A673 (cell line): Measurements from ENCODE around the gene ATG10. TPM values are rescaled to one million over a fixed set of nuclear protein-coding genes. Genes with fewer than 3 reads are reported as not detected.

Experiments used
- BruUV-seq: library from RNA; stranded (reverse); fragments of 400-500 nt; replicated peaks from 2 replicates; lab custom pipeline; 2021; lab: Mats Ljungman, UMichigan
- CTCF ChIA-PET: fragments of 300-600 bp; sonication (Branson Sonifier 250); formaldehyde crosslinking; loops from one replicate; lab custom pipeline; 2022; ENCODE audit warnings: antibody characterized with exemption; lab: Charles Lee
- POLR2A ChIA-PET: fragments of 300-600 bp; sonication (Branson Sonifier 250); formaldehyde crosslinking; loops from one replicate; lab custom pipeline; 2022; ENCODE audit warnings: antibody characterized with exemption; ENCODE audit not compliant: low non-redundant PET; lab: Charles Lee
- DNase-seq: peaks from one replicate; pipeline ENCODE4 v3.0.0-alpha.2; 2015; ENCODE audit warnings: low spot score
- H3K27ac ChIP-seq: fragments of 200-600 bp; sonication (generic); 2 replicates; pipeline ENCODE4 v1.5.1; 2016; ENCODE audit warnings: mixed run types, low read depth, mild to moderate bottlenecking, mixed read lengths, antibody characterized with exemption, low read length; ENCODE audit not compliant: poor library complexity, severe bottlenecking
- H3K27me3 ChIP-seq: fragments of 200-600 bp; sonication (generic); replicated peaks from 2 replicates; pipeline ENCODE4 v1.6.1; 2017; ENCODE audit warnings: mixed run types, low read depth, mild to moderate bottlenecking, mixed read lengths, antibody characterized with exemption, low read length; ENCODE audit not compliant: insufficient read depth, poor library complexity
- H3K36me3 ChIP-seq: fragments of 200-600 bp; sonication (generic); 2 replicates; pipeline ENCODE4 v1.6.1; 2016; ENCODE audit warnings: mixed run types, mild to moderate bottlenecking, mixed read lengths, antibody characterized with exemption, low read length; ENCODE audit not compliant: insufficient read depth, poor library complexity, severe bottlenecking
- H3K4me1 ChIP-seq: fragments of 200-600 bp; sonication (generic); 2 replicates; pipeline ENCODE4 v1.6.1; 2017; ENCODE audit warnings: mixed run types, mild to moderate bottlenecking, mixed read lengths, antibody characterized with exemption, low read length; ENCODE audit not compliant: insufficient read depth, poor library complexity, severe bottlenecking
- H3K4me3 ChIP-seq: fragments of 200-600 bp; sonication (generic); 2 replicates; pipeline ENCODE4 v1.5.1; 2016; ENCODE audit warnings: low read depth, mixed run types, mild to moderate bottlenecking, mixed read lengths, low read length; ENCODE audit not compliant: poor library complexity, severe bottlenecking
- H3K9me3 ChIP-seq: fragments of 200-600 bp; sonication (generic); 2 replicates; pipeline ENCODE4 v1.6.1; 2016; ENCODE audit warnings: mixed run types, low read depth, mild to moderate bottlenecking, mixed read lengths, antibody characterized with exemption, low read length; ENCODE audit not compliant: poor library complexity, severe bottlenecking
- CTCF ChIP-seq: fragments of 300-800, 200-600 bp; sonication (generic); conservative IDR thresholded peaks from 2 replicates; pipeline ENCODE4 v1.5.1; 2017; ENCODE audit warnings: low read depth, mild to moderate bottlenecking, antibody characterized with exemption, low read length, moderate library complexity, mixed read lengths
- EZH2 ChIP-seq: fragments of 200-600 bp; sonication (generic); IDR thresholded peaks from 2 replicates; pipeline ENCODE4 v1.6.1; 2017; ENCODE audit warnings: borderline replicate concordance, low read depth, mild to moderate bottlenecking, mixed read lengths, antibody characterized with exemption, low read length; ENCODE audit not compliant: poor library complexity, severe bottlenecking
- intact Hi-C: fragments of 100-400 bp; cut with micrococcal nuclease; formaldehyde crosslinking; loops from one replicate; pipeline ENCODE4 v1.10.0; 2022; ENCODE audit not compliant: unreplicated experiment
- total RNA-seq: library from RNA; stranded (reverse); gene quantifications from 2 replicates; pipeline ENCODE4 v1.2.3, GENCODE V29; 2021

ATG10 gene
- total RNA-seq, 1 experiment from 2014 or later: 17.1 TPM

DNA sequence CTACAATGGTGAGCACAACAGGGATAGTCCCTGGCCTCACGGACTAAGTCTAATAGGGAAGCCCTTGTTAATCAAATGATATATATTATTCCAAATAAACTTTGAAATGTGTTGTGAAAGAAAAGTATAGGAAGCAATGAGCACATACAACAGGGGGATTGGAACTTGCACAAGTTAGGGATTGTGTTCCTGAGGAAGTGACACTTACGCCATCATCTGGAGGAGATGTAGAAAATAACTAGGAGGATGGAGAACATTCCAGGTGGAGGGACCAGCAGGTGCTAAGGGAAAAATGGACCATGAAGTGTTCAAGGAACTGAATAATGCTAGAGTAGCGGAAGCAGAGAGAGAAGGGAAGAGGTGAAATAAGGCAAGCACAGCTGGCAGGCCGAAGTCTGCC lies 325.1 kb downstream of the ATG10 start:
- Histone ChIP-seq H3K27me3 (no peaks in the 10 kb centered on the region), H3K4me1 (peaks cover 4% of the 10 kb centered on the region), H3K27ac (no peak overlapping the region), H3K36me3 (no peaks in the 10 kb centered on the region), H3K4me3 (no peak overlapping the region), H3K9me3 (no peaks in the 10 kb centered on the region)
- no peak for TF ChIP-seq EZH2
- peak; percentile 25; the same call in 1 of the 2 replicates for TF ChIP-seq CTCF
- ChIA-PET POLR2A (no interaction called here), CTCF (no interaction called here)
- BruUV-seq: no TSS peak
- DNase-seq: no peak
- intact Hi-C loops: no loop called here

GRCh38 chr5:82297711-82298110 lies 325.9 kb downstream of the ATG10 start:
- no peaks in the 10 kb centered on the region for H3K9me3 ChIP-seq
- CTCF ChIA-PET: no interaction called here

GRCh38 chr5:82298668-82299067 lies 326.8 kb downstream of the ATG10 start:
- no peak for DNase-seq
- BruUV-seq: no TSS peak
- no peak overlapping the region for H3K4me3 ChIP-seq
- POLR2A ChIA-PET: no interaction called here
- H3K36me3 ChIP-seq: no peaks in the 10 kb centered on the region
- no peaks in the 10 kb centered on the region for H3K27me3 ChIP-seq
- no peak overlapping the region for H3K27ac ChIP-seq
- H3K4me1 ChIP-seq: peaks cover 4% of the 10 kb centered on the region
- intact Hi-C loops: no loop called here
- TF ChIP-seq CTCF: no peak
- no peak for TF ChIP-seq EZH2
- H3K9me3 ChIP-seq: no peaks in the 10 kb centered on the region
- CTCF ChIA-PET: no interaction called here

More at GRCh38 chr5:82297711-82298110, 325.9 kb downstream of the ATG10 start:
- intact Hi-C loops: no loop called here
- POLR2A ChIA-PET: no interaction called here
- Histone ChIP-seq H3K4me1 (peaks cover 4% of the 10 kb centered on the region), H3K4me3 (no peak overlapping the region), H3K27ac (no peak overlapping the region), H3K36me3 (no peaks in the 10 kb centered on the region), H3K27me3 (no peaks in the 10 kb centered on the region)
- DNase-seq: no peak
- BruUV-seq: no TSS peak
- TF ChIP-seq EZH2 (no peak), CTCF (no peak)
